ENCODE measurements around the gene SETD4. TPM values are rescaled to one million over a fixed set of nuclear protein-coding genes. Genes with fewer than 3 reads are reported as not detected.

Gene SETD4
- total RNA-seq, result 12.3 and 13.3 TPM in 2 replicates

GRCh38 chr21:36060159-36060921 is at the start of gene SETD4:
Gene SETD4, minus strand, starts transcription at chr21:36060526. Its CDS starts 1,638 bp downstream, at chr21:36058888.

GRCh38 chr21:36069713-36070583 is 9.6 kb upstream of the SETD4 start, which contains the start of gene CBR1:
Gene CBR1, plus strand, starts transcription at chr21:36070024. Its CDS starts 92 bp downstream, at chr21:36070116.

Other genes with a start within 250 kb of the SETD4 start
- 225 and 377 TPM in 2 replicates for gene CBR1, start 9.5 kb upstream of the SETD4 start, total RNA-seq
- 3.7 and 8.2 TPM in 2 replicates for gene CBR3, start 74.6 kb upstream of the SETD4 start, total RNA-seq
- gene DOP1B, start 96.3 kb upstream of the SETD4 start, total RNA-seq, result 5.8 and 7.0 TPM in 2 replicates